ENCODE measurements around the gene GLCCI1. TPM values are rescaled to one million over a fixed set of nuclear protein-coding genes. Genes with fewer than 3 reads are reported as not detected.

GLCCI1 gene
- polyA plus RNA-seq, 1 donor from 2014 or later, result 37.2 TPM

- Histone ChIP-seq H3K4me2 (ENCODE audit: low read length) (no peak overlapping the region), H3K9ac (ENCODE audit: low read length) (no peak overlapping the region), H3F3A (ENCODE audit: insufficient read depth, low read length, poor library complexity, severe bottlenecking) (no peaks in the 10 kb centered on the region), H2AFZ (ENCODE audit: low read depth, low read length) (no peak overlapping the region), H3K9me2 (ENCODE audit: insufficient read depth, low read length) (no peaks in the 10 kb centered on the region), H3K27me3 (ENCODE audit: insufficient read depth, low read depth, low read length) (no peaks in the 10 kb centered on the region), H3K9me3 (ENCODE audit: low read length) (no peaks in the 10 kb centered on the region), H3K27ac (ENCODE audit: low read length) (no peak overlapping the region), H3K36me3 (ENCODE audit: insufficient read depth, low read length) (no peaks in the 10 kb centered on the region), H4K20me1 (ENCODE audit: insufficient read depth) (no peaks in the 10 kb centered on the region), H3K79me2 (replicated peaks; ENCODE audit: insufficient read depth, low read length) (no peaks in the 10 kb centered on the region), H3K4me3 (ENCODE audit: low read length) (no peak overlapping the region)
- TF ChIP-seq EP300 (conservative IDR thresholded peaks at IDR 0.05; ENCODE audit: poor library complexity, severe bottlenecking), result no peak
- no peak for TF ChIP-seq SMC3 (conservative IDR thresholded peaks at IDR 0.05; ENCODE audit: poor library complexity)
- TF ChIP-seq MXI1 (conservative IDR thresholded peaks at IDR 0.05; ENCODE audit: poor library complexity, severe bottlenecking), result no peak
- TF ChIP-seq RAD21 (conservative IDR thresholded peaks at IDR 0.05), result no peak
- no peak for TF ChIP-seq EZH2 (IDR thresholded peaks at IDR 0.05; ENCODE audit: borderline replicate concordance, insufficient read depth, low read length, poor library complexity, severe bottlenecking)
- no peak for TF ChIP-seq CTCF (IDR thresholded peaks at IDR 0.05; ENCODE audit: poor library complexity, severe bottlenecking)
- TF ChIP-seq, protein P1, sequence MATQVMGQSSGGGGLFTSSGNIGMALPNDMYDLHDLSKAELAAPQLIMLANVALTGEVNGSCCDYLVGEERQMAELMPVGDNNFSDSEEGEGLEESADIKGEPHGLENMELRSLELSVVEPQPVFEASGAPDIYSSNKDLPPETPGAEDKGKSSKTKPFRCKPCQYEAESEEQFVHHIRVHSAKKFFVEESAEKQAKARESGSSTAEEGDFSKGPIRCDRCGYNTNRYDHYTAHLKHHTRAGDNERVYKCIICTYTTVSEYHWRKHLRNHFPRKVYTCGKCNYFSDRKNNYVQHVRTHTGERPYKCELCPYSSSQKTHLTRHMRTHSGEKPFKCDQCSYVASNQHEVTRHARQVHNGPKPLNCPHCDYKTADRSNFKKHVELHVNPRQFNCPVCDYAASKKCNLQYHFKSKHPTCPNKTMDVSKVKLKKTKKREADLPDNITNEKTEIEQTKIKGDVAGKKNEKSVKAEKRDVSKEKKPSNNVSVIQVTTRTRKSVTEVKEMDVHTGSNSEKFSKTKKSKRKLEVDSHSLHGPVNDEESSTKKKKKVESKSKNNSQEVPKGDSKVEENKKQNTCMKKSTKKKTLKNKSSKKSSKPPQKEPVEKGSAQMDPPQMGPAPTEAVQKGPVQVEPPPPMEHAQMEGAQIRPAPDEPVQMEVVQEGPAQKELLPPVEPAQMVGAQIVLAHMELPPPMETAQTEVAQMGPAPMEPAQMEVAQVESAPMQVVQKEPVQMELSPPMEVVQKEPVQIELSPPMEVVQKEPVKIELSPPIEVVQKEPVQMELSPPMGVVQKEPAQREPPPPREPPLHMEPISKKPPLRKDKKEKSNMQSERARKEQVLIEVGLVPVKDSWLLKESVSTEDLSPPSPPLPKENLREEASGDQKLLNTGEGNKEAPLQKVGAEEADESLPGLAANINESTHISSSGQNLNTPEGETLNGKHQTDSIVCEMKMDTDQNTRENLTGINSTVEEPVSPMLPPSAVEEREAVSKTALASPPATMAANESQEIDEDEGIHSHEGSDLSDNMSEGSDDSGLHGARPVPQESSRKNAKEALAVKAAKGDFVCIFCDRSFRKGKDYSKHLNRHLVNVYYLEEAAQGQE (IDR thresholded peaks at IDR 0.05; ENCODE audit: borderline replicate concordance), result no peak
- no peak for TF ChIP-seq TAF1 (IDR thresholded peaks at IDR 0.05; ENCODE audit: low read depth)
Observed at GRCh38 chr7:7933915-7934526, 34.6 kb upstream of the GLCCI1 start.

- no peak overlapping the region for H3K27ac ChIP-seq (ENCODE audit: low read length)
- H3K9me3 ChIP-seq (ENCODE audit: low read length), result no peaks in the 10 kb centered on the region
- H3K4me3 ChIP-seq (ENCODE audit: low read length), result no peak overlapping the region
- H3K4me2 ChIP-seq (ENCODE audit: low read length), result no peak overlapping the region
- H3K9ac ChIP-seq (ENCODE audit: low read length), result no peak overlapping the region
- TF ChIP-seq TAF1 (IDR thresholded peaks at IDR 0.05; ENCODE audit: low read depth) (no peak), POLR2AphosphoS5 (IDR thresholded peaks at IDR 0.05) (no peak), MXI1 (conservative IDR thresholded peaks at IDR 0.05; ENCODE audit: poor library complexity, severe bottlenecking) (no peak), EP300 (conservative IDR thresholded peaks at IDR 0.05; ENCODE audit: poor library complexity, severe bottlenecking) (no peak), CTCF (IDR thresholded peaks at IDR 0.05; ENCODE audit: poor library complexity, severe bottlenecking) (no peak), RAD21 (conservative IDR thresholded peaks at IDR 0.05) (no peak), SMC3 (conservative IDR thresholded peaks at IDR 0.05; ENCODE audit: poor library complexity) (no peak), EZH2 (IDR thresholded peaks at IDR 0.05; ENCODE audit: borderline replicate concordance, insufficient read depth, low read length, poor library complexity, severe bottlenecking) (no peak)
- TF ChIP-seq, protein P1 (IDR thresholded peaks at IDR 0.05; ENCODE audit: borderline replicate concordance), result no peak
- no peaks in the 10 kb centered on the region for H3K9me2 ChIP-seq (ENCODE audit: insufficient read depth, low read length)
- H3K27me3 ChIP-seq (ENCODE audit: insufficient read depth, low read depth, low read length), result no peaks in the 10 kb centered on the region
- no peaks in the 10 kb centered on the region for H3K79me2 ChIP-seq (replicated peaks; ENCODE audit: insufficient read depth, low read length)
- H4K20me1 ChIP-seq (ENCODE audit: insufficient read depth), result no peaks in the 10 kb centered on the region
- no peaks in the 10 kb centered on the region for H3K36me3 ChIP-seq (ENCODE audit: insufficient read depth, low read length)
- no peak overlapping the region for H2AFZ ChIP-seq (ENCODE audit: low read depth, low read length)
- H3F3A ChIP-seq (ENCODE audit: insufficient read depth, low read length, poor library complexity, severe bottlenecking), result no peaks in the 10 kb centered on the region
Observed at GRCh38 chr7:7934945-7935344, 33.7 kb upstream of the GLCCI1 start.
